Caco-2 (cell line): Measurements from ENCODE around the gene AFAP1L2. TPM values are rescaled to one million over a fixed set of nuclear protein-coding genes. Genes with fewer than 3 reads are reported as not detected.

Experiments
- BruUV-seq: library from RNA; stranded (reverse); fragments of 400-500 nt; replicated peaks from 2 replicates; lab custom pipeline; 2021; lab: Mats Ljungman, UMichigan
- CTCF ChIA-PET: fragments of 300-600 bp; sonication (Branson Sonifier 250); formaldehyde crosslinking; loops from one replicate; lab custom pipeline; 2022; ENCODE audit warnings: antibody characterized with exemption; lab: Charles Lee
- POLR2A ChIA-PET: fragments of 300-600 bp; sonication (Branson Sonifier 250); formaldehyde crosslinking; loops from one replicate; lab custom pipeline; 2022; ENCODE audit warnings: antibody characterized with exemption; lab: Charles Lee
- DNase-seq, 2 experiments: peaks; one replicate each; pipeline versions ENCODE4 v3.0.0 to v3.0.0-alpha.2; 2020 to 2022
- H3K27me3 ChIP-seq: replicated peaks from 2 replicates; pipeline ENCODE4 v1.6.0; 2011; ENCODE audit warnings: low read length; ENCODE audit not compliant: control insufficient read depth, insufficient read depth
- H3K36me3 ChIP-seq: 2 replicates; pipeline ENCODE4 v1.5.1; 2011; ENCODE audit warnings: low read length; ENCODE audit not compliant: control insufficient read depth, insufficient read depth
- H3K4me1 ChIP-seq: fragments of 250-450 bp; sonication (Bioruptor Pico); 2 replicates; pipeline ENCODE4 v1.5.1; 2020; ENCODE audit warnings: mild to moderate bottlenecking
- H3K4me3 ChIP-seq: 2 replicates; pipeline ENCODE4 v1.5.1; 2011; ENCODE audit warnings: low read depth, mild to moderate bottlenecking, control low read depth, low read length
- H3K9me3 ChIP-seq: fragments of 250-450 bp; sonication (Bioruptor Pico); 2 replicates; pipeline ENCODE4 v1.5.1; 2020; ENCODE audit warnings: mild to moderate bottlenecking, moderate library complexity
- H3K27ac Mint-ChIP-seq: one replicate; pipeline ENCODE4 v1.8.0; 2022; ENCODE audit warnings: mixed read lengths; ENCODE audit not compliant: unreplicated experiment
- H3K27me3 Mint-ChIP-seq: one replicate; pipeline ENCODE4 v1.8.0; 2022; ENCODE audit warnings: mixed read lengths; ENCODE audit not compliant: insufficient read depth, unreplicated experiment
- H3K36me3 Mint-ChIP-seq: one replicate; pipeline ENCODE4 v1.8.0; 2022; ENCODE audit warnings: mild to moderate bottlenecking, mixed read lengths; ENCODE audit not compliant: insufficient read depth, unreplicated experiment
- H3K4me1 Mint-ChIP-seq: one replicate; pipeline ENCODE4 v1.8.0; 2022; ENCODE audit warnings: low read depth, mixed read lengths; ENCODE audit not compliant: unreplicated experiment
- H3K4me3 Mint-ChIP-seq: one replicate; pipeline ENCODE4 v1.8.0; 2022; ENCODE audit warnings: mild to moderate bottlenecking, moderate library complexity, mixed read lengths; ENCODE audit not compliant: unreplicated experiment
- H3K9me3 Mint-ChIP-seq: one replicate; pipeline ENCODE4 v1.8.0; 2022; ENCODE audit warnings: mixed read lengths; ENCODE audit not compliant: unreplicated experiment
- intact Hi-C: fragments of 100-400 bp; cut with micrococcal nuclease; formaldehyde crosslinking; loops from one replicate; pipeline ENCODE4 v1.10.0; 2022; ENCODE audit not compliant: unreplicated experiment
- total RNA-seq: library from RNA; stranded (reverse); gene quantifications from 2 replicates; pipeline ENCODE4 v1.2.3, GENCODE V29; 2022
- TF ChIP-seq, protein P1 (sequence below), 2 experiments: fragments of 200-600 bp in 1 of 2; IDR thresholded peaks; 1 replicate in 1 of 2; 2 replicates in 1 of 2; pipeline versions ENCODE4 v1.5.1 to v1.8.0; 2011 to 2022; ENCODE audit warnings: antibody characterized with exemption in 1 of 2, control low read depth in 1 of 2, inconsistent platforms in 1 of 2, low read depth in 1 of 2, low read length in 1 of 2, mild to moderate bottlenecking in 1 of 2, moderate library complexity in 1 of 2; ENCODE audit not compliant: insufficient read depth in 1 of 2, severe bottlenecking in 1 of 2, unreplicated experiment in 1 of 2

The AFAP1L2 gene
- total RNA-seq, 1 experiment from 2014 or later = 2.3 TPM

DNA sequence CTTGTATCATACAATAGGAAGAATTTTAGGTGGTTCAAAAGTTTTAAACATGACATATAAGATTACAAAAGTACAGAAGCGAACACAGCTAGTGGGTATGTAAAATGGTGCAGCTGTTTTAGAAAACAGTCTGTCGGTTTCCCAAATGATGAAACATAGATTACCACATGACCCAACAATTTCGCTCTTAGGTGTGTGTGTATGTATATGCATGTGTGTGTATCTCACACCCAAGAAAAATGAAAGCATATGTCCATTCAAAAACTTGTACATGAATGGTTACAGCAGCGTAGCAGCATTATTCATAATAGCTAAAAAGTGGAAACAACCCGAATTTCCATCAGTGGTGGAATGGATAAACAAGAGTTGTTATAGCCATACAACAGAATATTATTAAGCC is 23.5 kb downstream of the AFAP1L2 start:
- POLR2A ChIA-PET = no interaction called here
- no peak overlapping the region for H3K27ac Mint-ChIP-seq
- Histone ChIP-seq H3K27me3 (no peaks in the 10 kb centered on the region), H3K4me1 (no peaks in the 10 kb centered on the region), H3K9me3 (no peaks in the 10 kb centered on the region), H3K4me3 (no peak overlapping the region), H3K36me3 (no peaks in the 10 kb centered on the region)
- CTCF ChIA-PET = no interaction called here
- TF ChIP-seq, protein P1, sequence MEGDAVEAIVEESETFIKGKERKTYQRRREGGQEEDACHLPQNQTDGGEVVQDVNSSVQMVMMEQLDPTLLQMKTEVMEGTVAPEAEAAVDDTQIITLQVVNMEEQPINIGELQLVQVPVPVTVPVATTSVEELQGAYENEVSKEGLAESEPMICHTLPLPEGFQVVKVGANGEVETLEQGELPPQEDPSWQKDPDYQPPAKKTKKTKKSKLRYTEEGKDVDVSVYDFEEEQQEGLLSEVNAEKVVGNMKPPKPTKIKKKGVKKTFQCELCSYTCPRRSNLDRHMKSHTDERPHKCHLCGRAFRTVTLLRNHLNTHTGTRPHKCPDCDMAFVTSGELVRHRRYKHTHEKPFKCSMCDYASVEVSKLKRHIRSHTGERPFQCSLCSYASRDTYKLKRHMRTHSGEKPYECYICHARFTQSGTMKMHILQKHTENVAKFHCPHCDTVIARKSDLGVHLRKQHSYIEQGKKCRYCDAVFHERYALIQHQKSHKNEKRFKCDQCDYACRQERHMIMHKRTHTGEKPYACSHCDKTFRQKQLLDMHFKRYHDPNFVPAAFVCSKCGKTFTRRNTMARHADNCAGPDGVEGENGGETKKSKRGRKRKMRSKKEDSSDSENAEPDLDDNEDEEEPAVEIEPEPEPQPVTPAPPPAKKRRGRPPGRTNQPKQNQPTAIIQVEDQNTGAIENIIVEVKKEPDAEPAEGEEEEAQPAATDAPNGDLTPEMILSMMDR (IDR thresholded peaks at IDR 0.05; ENCODE audit: insufficient read depth in 1 of 2, low read depth in 1 of 2, low read length in 1 of 2, severe bottlenecking in 1 of 2, unreplicated experiment in 1 of 2) = no peak
- peaks cover 10% of the 10 kb centered on the region for H3K9me3 Mint-ChIP-seq
- no peaks in the 10 kb centered on the region for H3K36me3 Mint-ChIP-seq
- H3K4me3 Mint-ChIP-seq = no peak overlapping the region
- no TSS peak for BruUV-seq
- no peaks in the 10 kb centered on the region for H3K4me1 Mint-ChIP-seq
- no peak for DNase-seq
- intact Hi-C loops = no loop called here
- H3K27me3 Mint-ChIP-seq = no peaks in the 10 kb centered on the region

DNA sequence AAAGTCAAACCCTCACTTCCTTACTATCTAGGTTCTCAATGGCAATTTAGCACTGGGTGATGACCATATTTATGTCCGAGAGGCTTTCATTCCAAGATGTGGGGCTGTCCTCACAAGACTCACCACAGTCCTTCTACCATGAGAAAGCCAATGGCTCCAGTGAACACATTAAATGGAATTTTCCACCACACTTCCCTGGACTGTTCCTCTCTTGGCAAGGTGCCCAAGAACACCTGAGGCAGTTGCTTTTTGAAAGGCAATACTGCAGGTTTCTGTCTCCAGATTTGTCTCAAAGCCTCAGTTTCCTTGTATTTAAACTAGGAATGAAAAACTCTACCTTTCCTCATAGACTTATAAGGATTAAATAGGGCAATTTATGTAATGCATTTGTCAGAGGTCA is 24.2 kb downstream of the AFAP1L2 start:
- intact Hi-C loops = no loop called here

GRCh38 chr10:114379631-114380041 is 24.7 kb downstream of the AFAP1L2 start:
- Histone ChIP-seq H3K4me3 (no peak overlapping the region), H3K4me1 (no peaks in the 10 kb centered on the region), H3K36me3 (no peaks in the 10 kb centered on the region), H3K9me3 (no peaks in the 10 kb centered on the region), H3K27me3 (no peaks in the 10 kb centered on the region)
- DNase-seq = no peak
- no TSS peak for BruUV-seq
- Mint-ChIP-seq H3K27ac (no peak overlapping the region), H3K9me3 (peaks cover 10% of the 10 kb centered on the region), H3K4me1 (no peaks in the 10 kb centered on the region), H3K4me3 (no peak overlapping the region), H3K36me3 (no peaks in the 10 kb centered on the region), H3K27me3 (no peaks in the 10 kb centered on the region)
- TF ChIP-seq, protein P1 (IDR thresholded peaks at IDR 0.05; ENCODE audit: insufficient read depth in 1 of 2, low read depth in 1 of 2, low read length in 1 of 2, severe bottlenecking in 1 of 2, unreplicated experiment in 1 of 2) = no peak
- CTCF ChIA-PET = no interaction called here
- intact Hi-C loops = no loop called here
- POLR2A ChIA-PET = no interaction called here

More for the DNA sequence above, 24.2 kb downstream of the AFAP1L2 start:
- Mint-ChIP-seq H3K36me3 (no peaks in the 10 kb centered on the region), H3K4me3 (no peak overlapping the region), H3K4me1 (no peaks in the 10 kb centered on the region), H3K27ac (no peak overlapping the region), H3K27me3 (no peaks in the 10 kb centered on the region), H3K9me3 (peaks cover 10% of the 10 kb centered on the region)
- H3K4me3 ChIP-seq = no peak overlapping the region
- BruUV-seq = no TSS peak
- TF ChIP-seq, protein P1 (IDR thresholded peaks at IDR 0.05; ENCODE audit: insufficient read depth in 1 of 2, low read depth in 1 of 2, low read length in 1 of 2, severe bottlenecking in 1 of 2, unreplicated experiment in 1 of 2) = no peak
- H3K4me1 ChIP-seq = no peaks in the 10 kb centered on the region
- ChIA-PET CTCF (no interaction called here), POLR2A (no interaction called here)
- no peak for DNase-seq
- H3K27me3 ChIP-seq = no peaks in the 10 kb centered on the region
- no peaks in the 10 kb centered on the region for H3K36me3 ChIP-seq
- H3K9me3 ChIP-seq = no peaks in the 10 kb centered on the region
